CD4-positive, alpha-beta T cell treated with Interleukin-21 for 1 hour (primary cell): ENCODE measurements around the gene PCOLCE2.
"Not testable (repeated sequence)": the region's sequence is repeated elsewhere in the genome, so short reads cannot be mapped to it uniquely, and the experiment has no call there.

Experiments
- DNase-seq: peaks from one replicate; pipeline ENCODE4 v3.0.0-alpha.2; 2020

Gene PCOLCE2

GRCh38 chr3:142898346-142899213, 9.7 kb upstream of the PCOLCE2 start:
- no peak for DNase-seq

GRCh38 chr3:142897807-142898206, 8.9 kb upstream of the PCOLCE2 start:
- no peak for DNase-seq

GRCh38 chr3:142896996-142897395, 8.1 kb upstream of the PCOLCE2 start:
- no peak for DNase-seq

DNA sequence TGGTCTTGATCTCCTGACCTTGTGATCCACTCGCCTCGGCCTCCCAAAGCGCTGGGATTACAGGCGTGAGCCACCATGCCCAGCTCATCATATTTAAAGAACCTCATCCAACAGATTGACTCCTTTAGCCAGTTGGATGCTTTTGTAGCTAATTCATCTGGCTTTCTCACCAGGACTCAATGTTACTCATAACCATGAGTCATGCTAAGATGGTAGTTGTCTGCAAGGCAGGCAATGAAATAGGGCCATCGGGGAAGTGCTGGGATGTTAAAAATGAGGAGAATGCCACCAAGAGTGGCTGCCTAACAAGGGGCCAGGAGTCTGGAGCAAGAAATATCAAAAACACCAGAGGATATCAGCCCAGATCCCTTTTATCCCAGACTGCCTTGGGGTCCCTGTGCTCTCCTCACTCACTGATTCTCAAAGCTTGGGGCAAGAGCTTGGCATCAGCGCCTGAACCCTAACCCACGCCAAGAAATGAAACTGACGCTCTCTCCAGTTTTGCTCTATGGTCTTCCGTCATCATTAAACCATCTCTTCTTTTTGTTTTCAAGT, 7.4 kb upstream of the PCOLCE2 start:
- DNase-seq = no peak

DNA sequence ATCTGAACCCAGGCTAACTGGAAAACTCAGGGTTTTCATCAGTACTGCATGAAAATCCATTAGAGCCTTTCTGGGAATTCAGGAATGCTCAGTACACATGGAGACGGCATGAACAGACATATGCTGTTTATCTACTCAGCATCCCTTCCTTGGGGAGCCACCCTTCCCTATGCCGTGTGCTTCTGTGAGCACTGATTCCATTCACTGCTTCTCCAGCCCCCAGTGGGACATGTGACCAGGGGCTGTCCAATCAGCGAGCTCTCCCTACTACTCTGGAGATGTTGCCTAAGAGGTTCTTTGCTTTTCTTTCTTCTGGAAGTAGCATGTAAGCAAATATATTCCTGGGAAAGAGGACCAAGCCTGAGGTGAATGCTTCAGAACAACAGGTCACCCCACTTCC, 5.6 kb upstream of the PCOLCE2 start:
- no peak for DNase-seq

DNA sequence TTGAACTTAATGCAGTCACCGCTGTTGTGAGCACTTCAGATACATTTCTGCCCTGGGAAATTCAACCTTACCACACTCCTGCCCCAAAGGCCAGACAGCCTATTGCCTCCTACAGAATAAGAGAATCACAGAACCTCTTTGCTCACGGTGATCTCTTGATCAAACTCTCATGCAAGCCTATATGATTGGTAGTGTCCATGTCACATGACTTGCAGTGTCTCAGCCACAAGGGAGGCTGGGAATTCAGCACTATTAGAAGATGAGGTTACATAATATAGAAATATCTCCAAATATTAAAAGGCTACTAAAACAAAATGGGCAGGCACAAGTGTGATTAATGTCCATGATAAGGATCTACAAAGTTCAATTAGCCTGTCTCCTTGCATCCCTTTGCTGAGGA, 3.8 kb upstream of the PCOLCE2 start:
- no peak for DNase-seq

- DNase-seq = no peak
These were observed 1.7 kb upstream of the PCOLCE2 start for GRCh38 chr3:142890592-142890991.

GRCh38 chr3:142889212-142890014, 530 bp upstream of the PCOLCE2 start:
- no peak for DNase-seq

- DNase-seq = no peak
These were observed 793 bp downstream of the PCOLCE2 start for GRCh38 chr3:142888099-142888480.

- no peak for DNase-seq
These were observed 1.9 kb downstream of the PCOLCE2 start for GRCh38 chr3:142886940-142887339.

DNA sequence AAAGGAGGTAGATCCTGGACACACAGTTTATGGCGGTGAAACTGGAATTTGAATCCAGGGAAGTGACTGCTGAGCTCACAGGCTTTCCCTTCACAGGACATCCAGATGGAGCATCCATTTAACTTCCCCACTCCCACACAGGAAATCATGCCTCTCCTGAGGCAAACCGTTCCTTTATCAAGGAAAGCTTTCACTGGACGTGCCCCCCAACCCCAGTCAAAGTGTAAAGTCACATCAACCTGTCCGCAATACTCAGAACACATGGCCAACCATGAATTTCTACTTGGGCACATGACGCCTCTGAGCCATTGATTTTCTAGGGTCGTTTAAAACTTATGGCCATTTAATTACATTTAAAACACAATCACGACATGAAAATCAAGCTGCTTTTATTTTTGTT, 2.9 kb downstream of the PCOLCE2 start:
- no peak for DNase-seq

GRCh38 chr3:142884531-142884930, 4.4 kb downstream of the PCOLCE2 start:
- DNase-seq = no peak

GRCh38 chr3:142883534-142883933, 5.3 kb downstream of the PCOLCE2 start:
- not testable (repeated sequence) for DNase-seq

DNA sequence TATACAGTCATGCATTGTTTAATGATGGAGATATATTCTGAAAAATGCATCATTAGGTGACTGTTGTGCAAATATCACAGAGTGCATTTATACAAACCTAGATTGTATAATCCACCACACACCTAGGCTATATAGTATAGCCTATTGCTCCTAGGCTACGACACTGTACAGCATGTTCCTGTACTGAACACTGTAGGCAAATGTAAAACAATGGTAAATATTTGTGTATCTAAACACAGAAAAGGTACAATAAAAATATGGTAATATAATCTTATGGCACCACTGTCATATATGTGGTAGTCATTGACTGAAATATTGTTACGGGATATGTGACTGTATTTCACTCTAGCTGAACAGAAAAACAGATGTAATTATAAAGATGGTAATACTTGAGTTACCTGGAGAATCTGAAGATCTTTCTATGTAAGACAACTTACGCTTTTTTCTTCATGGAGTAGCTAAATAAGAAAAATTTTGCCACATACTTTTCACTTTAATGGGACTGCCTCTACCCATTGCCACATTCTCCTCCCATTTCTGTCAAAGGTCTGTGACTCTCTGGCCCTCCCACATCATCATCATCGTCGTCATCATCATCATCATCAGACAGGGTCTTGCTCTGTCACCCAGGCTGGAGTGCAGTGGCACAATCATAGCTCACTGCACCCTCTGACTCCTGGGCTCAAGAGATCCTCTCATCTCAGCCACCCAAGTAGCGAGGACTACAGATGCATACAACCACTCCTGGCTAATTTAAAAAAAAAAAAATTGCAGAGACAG, 7.2 kb downstream of the PCOLCE2 start:
- no peak for DNase-seq

- DNase-seq = no peak
These were observed 10.1 kb downstream of the PCOLCE2 start for GRCh38 chr3:142878649-142879300.

- DNase-seq = no peak
These were observed 12.5 kb downstream of the PCOLCE2 start for GRCh38 chr3:142876417-142876816.

GRCh38 chr3:142875583-142876207, 13.2 kb downstream of the PCOLCE2 start:
- DNase-seq = no peak

DNA sequence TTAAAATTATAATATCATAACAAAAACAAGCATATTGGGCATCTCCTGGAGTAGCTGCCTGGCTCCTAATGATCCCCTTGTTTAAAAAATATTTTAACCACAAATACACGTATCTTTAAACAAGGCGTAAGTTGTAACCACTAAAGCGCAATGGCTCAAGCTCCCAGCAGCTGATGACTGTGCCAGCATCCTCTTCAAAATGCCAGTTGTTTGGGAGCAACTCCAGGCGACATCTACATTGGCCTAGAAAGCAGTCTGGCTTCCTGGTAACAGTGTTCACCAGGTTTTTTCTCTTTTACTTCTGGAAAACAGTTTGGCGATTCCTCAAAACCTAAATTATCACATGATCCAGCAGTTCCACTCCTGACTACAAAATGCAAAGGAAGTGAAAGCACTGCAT, 13.8 kb downstream of the PCOLCE2 start:
- DNase-seq = no peak

DNA sequence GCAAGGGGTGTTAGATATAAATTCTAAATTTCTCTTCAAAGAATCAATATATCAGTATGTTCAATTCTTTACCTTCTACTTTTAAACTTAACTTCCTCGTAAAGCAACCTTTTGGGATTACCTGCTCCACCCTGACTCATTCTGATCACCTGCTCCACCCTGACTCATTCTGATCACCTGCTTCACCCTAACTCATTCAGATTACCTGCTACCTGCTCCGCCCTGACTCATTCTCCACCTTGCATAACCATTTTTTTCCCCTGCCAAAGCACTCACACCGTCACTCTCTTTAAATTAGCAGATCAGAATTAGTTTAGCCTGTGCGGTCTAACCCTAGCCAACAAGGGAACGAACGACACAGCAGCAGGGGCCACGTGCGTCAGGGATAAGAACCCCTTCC, 20.5 kb downstream of the PCOLCE2 start:
- DNase-seq = not testable (repeated sequence)

- DNase-seq = no peak
These were observed 21.8 kb downstream of the PCOLCE2 start for GRCh38 chr3:142866841-142867631.
